GM18858 (cell line): Measurements from ENCODE around the gene NT5C1A.

ENCODE experiments used
- ATAC-seq: cut with Tn5 transposase; IDR thresholded peaks from one replicate; pipeline ENCODE4 v1.9.1; 2021; ENCODE audit not compliant: unreplicated experiment

Gene NT5C1A

GRCh38 chr1:39671793-39672550 is at the start of gene NT5C1A:
Gene NT5C1A (minus strand): TSS chr1:39672107. CDS start chr1:39672038, 69 bp downstream.
- no peak for ATAC-seq

GRCh38 chr1:39721664-39722063 is 49.8 kb upstream of the NT5C1A start:
- no peak for ATAC-seq

- ATAC-seq = no peak
These were observed 48.4 kb upstream of the NT5C1A start for GRCh38 chr1:39720094-39720999.

GRCh38 chr1:39717809-39718208 is 45.9 kb upstream of the NT5C1A start:
- ATAC-seq = no peak

- no peak for ATAC-seq
These were observed 41.6 kb upstream of the NT5C1A start for GRCh38 chr1:39713557-39713956.

- no peak for ATAC-seq
These were observed 40.0 kb upstream of the NT5C1A start for GRCh38 chr1:39711966-39712340.

GRCh38 chr1:39711104-39711965 is 39.4 kb upstream of the NT5C1A start:
- no peak for ATAC-seq

GRCh38 chr1:39707506-39707905 is 35.6 kb upstream of the NT5C1A start:
- ATAC-seq = no peak

- no peak for ATAC-seq
These were observed 32.9 kb upstream of the NT5C1A start for GRCh38 chr1:39704757-39705156.

- ATAC-seq = no peak
These were observed 29.1 kb upstream of the NT5C1A start for GRCh38 chr1:39701049-39701439.

GRCh38 chr1:39700348-39700747 is 28.4 kb upstream of the NT5C1A start:
- ATAC-seq = no peak

- ATAC-seq = no peak
These were observed 27.5 kb upstream of the NT5C1A start for GRCh38 chr1:39699419-39699818.

GRCh38 chr1:39698568-39698967 is 26.7 kb upstream of the NT5C1A start:
- ATAC-seq = no peak

- no peak for ATAC-seq
These were observed 24.5 kb upstream of the NT5C1A start for GRCh38 chr1:39696448-39696847.

GRCh38 chr1:39695016-39695415 is 23.1 kb upstream of the NT5C1A start:
- no peak for ATAC-seq

- no peak for ATAC-seq
These were observed 22.1 kb upstream of the NT5C1A start for GRCh38 chr1:39694026-39694425.

GRCh38 chr1:39692152-39693074 is 20.5 kb upstream of the NT5C1A start:
- ATAC-seq = no peak

GRCh38 chr1:39691383-39692151 is 19.7 kb upstream of the NT5C1A start, which contains the start of gene HPCAL4:
Gene HPCAL4 (minus strand): TSS chr1:39691433. CDS start chr1:39684603, 6,830 bp downstream.
- ATAC-seq = peak; percentile 80

GRCh38 chr1:39690794-39691382 is 19.0 kb upstream of the NT5C1A start:
- no peak for ATAC-seq
